HCT116 (cell line): Measurements from ENCODE around the gene THOC2.

ENCODE experiments used
- CEBPB ChIP-seq: IDR thresholded peaks from 2 replicates; pipeline ENCODE4 v1.6.1; 2012; ENCODE audit warnings: low read depth
- EGR1 ChIP-seq: IDR thresholded peaks from 2 replicates; pipeline ENCODE4 v1.6.1; 2012; ENCODE audit warnings: low read depth
- EZH2 ChIP-seq: fragments of 200-600 bp; sonication (generic); IDR thresholded peaks from 2 replicates; pipeline ENCODE4 v1.6.1; 2017; ENCODE audit warnings: antibody characterized with exemption, mixed run types
- EZH2phosphoT487 ChIP-seq: fragments of 200-600 bp; IDR thresholded peaks from 2 replicates; pipeline ENCODE4 v1.6.1; 2018; ENCODE audit warnings: antibody characterized with exemption, borderline replicate concordance
- POLR2A ChIP-seq: IDR thresholded peaks from 2 replicates; pipeline ENCODE4 v1.7.0; 2011; ENCODE audit warnings: borderline replicate concordance; ENCODE audit not compliant: insufficient read depth, insufficient read length; ENCODE audit errors: extremely low read depth
- POLR2AphosphoS5 ChIP-seq: IDR thresholded peaks from 2 replicates; pipeline ENCODE4 v1.6.1; 2011; ENCODE audit warnings: mild to moderate bottlenecking, low read depth, low read length, moderate library complexity
- RAD21 ChIP-seq: IDR thresholded peaks from 2 replicates; pipeline ENCODE4 v1.6.1; 2012; ENCODE audit warnings: low read depth, mild to moderate bottlenecking
- SP1 ChIP-seq: IDR thresholded peaks from 2 replicates; pipeline ENCODE4 v1.6.1; 2012; ENCODE audit warnings: low read depth
- TF ChIP-seq, protein P1 (sequence below), 3 experiments: fragments of 200-600 bp in 1 of 3; sonication (generic) in 1 of 3; IDR thresholded peaks in 2 of 3; conservative IDR thresholded peaks in 1 of 3; 2 replicates each; pipeline ENCODE4 v1.5.1; 2012 to 2017; ENCODE audit warnings: low read depth in 2 of 3, low read length in 2 of 3, antibody characterized with exemption in 1 of 3, borderline replicate concordance in 1 of 3, control low read depth in 1 of 3, mild to moderate bottlenecking in 1 of 3, mixed read lengths in 1 of 3, mixed run types in 1 of 3, moderate library complexity in 1 of 3; ENCODE audit not compliant: insufficient read depth in 1 of 3
- TF ChIP-seq, protein P2 (sequence below): IDR thresholded peaks from 2 replicates; pipeline ENCODE4 v1.6.1; 2011; ENCODE audit warnings: mild to moderate bottlenecking, low read length, moderate library complexity; ENCODE audit not compliant: insufficient replicate concordance; ENCODE audit errors: extremely low read depth
- TF ChIP-seq, protein P3 (sequence below): IDR thresholded peaks from 2 replicates; pipeline ENCODE4 v1.6.1; 2012
- TF ChIP-seq, protein P4 (sequence below): IDR thresholded peaks from 2 replicates; pipeline ENCODE4 v1.6.1; 2012

GRCh38 chrX:123648028-123648810 is 84.6 kb downstream of the THOC2 start:
- TF ChIP-seq, protein P1, sequence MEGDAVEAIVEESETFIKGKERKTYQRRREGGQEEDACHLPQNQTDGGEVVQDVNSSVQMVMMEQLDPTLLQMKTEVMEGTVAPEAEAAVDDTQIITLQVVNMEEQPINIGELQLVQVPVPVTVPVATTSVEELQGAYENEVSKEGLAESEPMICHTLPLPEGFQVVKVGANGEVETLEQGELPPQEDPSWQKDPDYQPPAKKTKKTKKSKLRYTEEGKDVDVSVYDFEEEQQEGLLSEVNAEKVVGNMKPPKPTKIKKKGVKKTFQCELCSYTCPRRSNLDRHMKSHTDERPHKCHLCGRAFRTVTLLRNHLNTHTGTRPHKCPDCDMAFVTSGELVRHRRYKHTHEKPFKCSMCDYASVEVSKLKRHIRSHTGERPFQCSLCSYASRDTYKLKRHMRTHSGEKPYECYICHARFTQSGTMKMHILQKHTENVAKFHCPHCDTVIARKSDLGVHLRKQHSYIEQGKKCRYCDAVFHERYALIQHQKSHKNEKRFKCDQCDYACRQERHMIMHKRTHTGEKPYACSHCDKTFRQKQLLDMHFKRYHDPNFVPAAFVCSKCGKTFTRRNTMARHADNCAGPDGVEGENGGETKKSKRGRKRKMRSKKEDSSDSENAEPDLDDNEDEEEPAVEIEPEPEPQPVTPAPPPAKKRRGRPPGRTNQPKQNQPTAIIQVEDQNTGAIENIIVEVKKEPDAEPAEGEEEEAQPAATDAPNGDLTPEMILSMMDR (IDR thresholded peaks at IDR 0.05 in 2 of 3, conservative IDR thresholded peaks at IDR 0.05 in 1 of 3; ENCODE audit: borderline replicate concordance in 1 of 3, insufficient read depth in 1 of 3, low read depth in 2 of 3, low read length in 2 of 3), result no peak
- no peak for TF ChIP-seq POLR2AphosphoS5
- TF ChIP-seq, protein P2, sequence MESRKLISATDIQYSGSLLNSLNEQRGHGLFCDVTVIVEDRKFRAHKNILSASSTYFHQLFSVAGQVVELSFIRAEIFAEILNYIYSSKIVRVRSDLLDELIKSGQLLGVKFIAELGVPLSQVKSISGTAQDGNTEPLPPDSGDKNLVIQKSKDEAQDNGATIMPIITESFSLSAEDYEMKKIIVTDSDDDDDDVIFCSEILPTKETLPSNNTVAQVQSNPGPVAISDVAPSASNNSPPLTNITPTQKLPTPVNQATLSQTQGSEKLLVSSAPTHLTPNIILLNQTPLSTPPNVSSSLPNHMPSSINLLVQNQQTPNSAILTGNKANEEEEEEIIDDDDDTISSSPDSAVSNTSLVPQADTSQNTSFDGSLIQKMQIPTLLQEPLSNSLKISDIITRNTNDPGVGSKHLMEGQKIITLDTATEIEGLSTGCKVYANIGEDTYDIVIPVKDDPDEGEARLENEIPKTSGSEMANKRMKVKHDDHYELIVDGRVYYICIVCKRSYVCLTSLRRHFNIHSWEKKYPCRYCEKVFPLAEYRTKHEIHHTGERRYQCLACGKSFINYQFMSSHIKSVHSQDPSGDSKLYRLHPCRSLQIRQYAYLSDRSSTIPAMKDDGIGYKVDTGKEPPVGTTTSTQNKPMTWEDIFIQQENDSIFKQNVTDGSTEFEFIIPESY, result no peak
- no peak for TF ChIP-seq SP1
- no peak for TF ChIP-seq EGR1
- TF ChIP-seq RAD21, result no peak
- TF ChIP-seq, protein P3, sequence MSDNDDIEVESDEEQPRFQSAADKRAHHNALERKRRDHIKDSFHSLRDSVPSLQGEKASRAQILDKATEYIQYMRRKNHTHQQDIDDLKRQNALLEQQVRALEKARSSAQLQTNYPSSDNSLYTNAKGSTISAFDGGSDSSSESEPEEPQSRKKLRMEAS, result no peak
- no peak for TF ChIP-seq POLR2A
- TF ChIP-seq EZH2phosphoT487, result no peak
- TF ChIP-seq, protein P4, sequence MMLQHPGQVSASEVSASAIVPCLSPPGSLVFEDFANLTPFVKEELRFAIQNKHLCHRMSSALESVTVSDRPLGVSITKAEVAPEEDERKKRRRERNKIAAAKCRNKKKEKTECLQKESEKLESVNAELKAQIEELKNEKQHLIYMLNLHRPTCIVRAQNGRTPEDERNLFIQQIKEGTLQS, result no peak
- no peak for TF ChIP-seq EZH2
- no peak for TF ChIP-seq CEBPB
